ENCODE results near the gene SLC35B3.

- no peak for TF ChIP-seq CTCF (IDR thresholded peaks at IDR 0.05)
- TF ChIP-seq POLR2A (IDR thresholded peaks at IDR 0.05), result no peak
Observed at GRCh38 chr6:8483650-8484049, 48.3 kb upstream of the SLC35B3 start.
